Heart right ventricle (tissue), 16 donors: ENCODE results near the gene CDK5. TPM values are rescaled to one million over a fixed set of nuclear protein-coding genes. Genes with fewer than 3 reads are reported as not detected.

Source experiments
- ATAC-seq, 8 donors: fragments of 200-7000 bp; cut with Tn5 transposase; one replicate each; pipeline ENCODE4 v1.9.1; 2020; ENCODE audit warnings: mild to moderate bottlenecking in 8 of 8, moderate library complexity in 8 of 8, moderate number of reproducible peaks in 1 of 8
- DNase-seq, 2 donors: peaks; one replicate each; pipeline ENCODE4 v3.0.0-alpha.2; 2020
- H3K27ac ChIP-seq, 10 donors: fragments of 200-600 bp; sonication (generic) in 2 of 10; one replicate each; pipeline versions ENCODE4 v1.5.0 to v1.8.0; 2020 to 2022; ENCODE audit warnings: mild to moderate bottlenecking in 3 of 10
- H3K27me3 ChIP-seq, 7 donors: fragments of 200-600 bp; one replicate each; pipeline ENCODE4 v1.8.0; 2021 to 2022; ENCODE audit warnings: mild to moderate bottlenecking in 2 of 7
- H3K36me3 ChIP-seq, 9 donors: fragments of 200-600 bp; sonication (generic) in 1 of 9; one replicate each; pipeline versions ENCODE4 v1.5.0 to v1.8.0; 2020 to 2022; ENCODE audit warnings: mild to moderate bottlenecking in 2 of 9
- H3K4me1 ChIP-seq, 9 donors: fragments of 200-600 bp; sonication (generic) in 1 of 9; one replicate each; pipeline versions ENCODE4 v1.5.0 to v1.8.0; 2020 to 2022; ENCODE audit warnings: mild to moderate bottlenecking in 4 of 9
- H3K4me3 ChIP-seq, 10 donors: fragments of 200-600 bp; sonication (generic) in 2 of 10; one replicate each; pipeline versions ENCODE4 v1.5.0 to v1.8.0; 2020 to 2022; ENCODE audit warnings: mild to moderate bottlenecking in 7 of 10, moderate library complexity in 2 of 10
- H3K9me3 ChIP-seq, 11 donors: fragments of 200-600 bp in 10 of 11; sonication (generic) in 2 of 11; one replicate each; pipeline versions ENCODE4 v1.5.0 to v1.8.0; 2013 to 2022; ENCODE audit warnings: mild to moderate bottlenecking in 2 of 11, control low read depth in 1 of 11, moderate library complexity in 1 of 11
- CTCF ChIP-seq, 9 donors: fragments of 200-600 bp; sonication (generic) in 2 of 9; IDR thresholded peaks; one replicate each; pipeline versions ENCODE4 v1.5.0 to v1.8.0; 2021 to 2022; ENCODE audit warnings: antibody characterized with exemption in 9 of 9, mild to moderate bottlenecking in 5 of 9, moderate library complexity in 1 of 9
- WGBS, 2 donors: extraction: QIAGEN DNeasy Blood & Tissue Kit; methylation state at CpG; one replicate each; pipeline ENCODE4 v1.1.7; 2013; ENCODE audit warnings: inconsistent platforms in 1 of 2; 5-methylcytosine and 5-hydroxymethylcytosine counted together
- intact Hi-C, 10 donors: fragments of 100-400 bp; cut with DNase I; formaldehyde crosslinking; loops; one replicate each; pipeline versions ENCODE4 v1.11.1 to v1.14.2; 2022
- polyA plus RNA-seq, 2 donors: library from polyadenylated mRNA; stranded (reverse); fragments of 200-250 nt; gene quantifications; one replicate each; pipeline ENCODE4 v1.2.3, GENCODE V29; 2013
- total RNA-seq, 10 donors: library from RNA; stranded (reverse); fragmentation: NEBNext Ultra II Directional in 3 of 10; extraction: Animal tissue kit (Norgen Biotek cat#: 25700) in 3 of 10; gene quantifications; one replicate each; pipeline versions ENCODE4 v1.2.1 to v1.2.4, GENCODE V29; 2021 to 2023
- donor health status: Arrhythmogenic right ventricular cardiomyopathy.
- donor health status: ischemic (EF 13 %, LVEDD 7.1; RV severe dilation, severe dysfunction).
- donor health status: healthy with polysubstance abuse.
- donor health status: DM: no; HTN: yes; CAD: no.
- donor health status: DM: no; HTN: no; CAD: no.
- donor health status: ischemic (EF 25% LVEDD 6.9; RV normal size, moderate dysfunction).
- donor health status: ischemic (EF 25% LVEDD 5.7; RV mildly dilated, moderate dysfunction).
- donor health status: healthy.
- donor health status: DM: yes; HTN: yes; CAD: no.
- donor health status: Ischemic cardiomyopathy.
- donor health status: ischemic (EF 35%, LVEDD 5.7; RV mildly dilated, moderate dysfunction).
- donor health status: nonischemic (EF 11% LVEDD 7.7; RV severe dilation, severe dysfunction).
- donor health status: DM: yes; HTN: yes; CAD: no.
- donor health status: PGD.
- donor health status: ischemic (EF 29% LVEDD 5.4; RV normal size, mild dysfunction).
- donor health status: nonischemic (EF 23%, LVEDD 6.1; RV moderate dilation, normal function).

Gene CDK5
- total and polyA plus RNA-seq, 12 donors: 5.0 to 11.3 (median 7.6) TPM

DNA sequence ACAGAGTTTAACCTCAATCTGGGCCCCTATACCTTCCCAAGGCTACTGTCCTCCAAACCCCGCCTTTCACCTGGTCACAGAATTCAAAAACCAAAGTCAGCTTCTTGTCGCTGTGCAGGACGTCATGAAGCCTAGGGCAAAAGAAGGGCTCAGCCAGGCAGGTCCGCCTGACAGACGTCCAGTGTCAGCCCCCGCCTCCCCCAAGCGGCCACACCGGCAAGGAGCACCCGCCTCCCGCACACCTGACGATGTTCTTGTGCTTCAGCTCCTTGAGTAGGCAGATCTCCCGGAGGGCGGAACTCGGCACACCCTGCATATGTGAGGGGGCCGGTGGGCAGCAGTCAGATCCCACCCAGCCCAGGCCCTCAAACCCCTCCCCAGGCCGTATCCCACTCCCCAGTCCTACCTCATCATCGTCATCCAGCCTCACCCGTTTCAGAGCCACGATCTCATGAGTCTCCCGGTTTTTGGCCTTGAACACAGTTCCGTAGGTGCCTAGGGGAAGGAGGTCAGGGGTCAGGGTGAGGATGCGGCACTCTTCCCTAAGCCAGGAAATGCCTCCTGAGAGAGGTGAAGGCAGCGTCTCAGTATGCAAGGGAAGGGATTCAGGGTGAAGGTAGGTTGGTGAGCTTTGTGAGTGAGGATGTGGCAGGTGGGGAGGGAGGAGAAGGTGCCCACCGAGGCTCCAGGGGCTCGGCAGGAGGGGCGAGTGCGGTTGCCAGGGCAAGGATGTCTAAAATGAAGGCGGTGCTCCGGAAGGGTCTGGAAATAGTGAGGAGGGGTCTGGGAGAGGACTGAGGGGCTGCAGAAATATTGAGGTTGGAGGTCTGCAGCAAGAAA lies 811 bp downstream of the CDK5 start:
- H3K27me3 ChIP-seq: no peaks in the 10 kb centered on the region
- H3K4me1 ChIP-seq: peaks cover 26 to 42% (median 38%) of the 10 kb centered on the region in 9 donors
- DNase-seq (no peak), ATAC-seq (no peak)
- H3K27ac ChIP-seq: peak overlapping the region in 1 of 10 donors; percentile 98
- no peaks in the 10 kb centered on the region for H3K9me3 ChIP-seq
- H3K4me3 ChIP-seq: peak overlapping the region; percentile 7 to 95 (median 74)
- WGBS, 2 donors: 40 to 41% methylated on average over 29 of the region's 29 CpGs
- intact Hi-C loops: loop anchor here in 2 of 10 donors (2.0 to 10.0 kb wide), 2 partner anchors 26 to 58 kb away; no protein-coding TSS in a partner anchor
- TF ChIP-seq CTCF (IDR thresholded peaks at IDR 0.05): no peak
- H3K36me3 ChIP-seq: peaks cover 0 to 10% (median 0%) of the 10 kb centered on the region in 9 donors

DNA sequence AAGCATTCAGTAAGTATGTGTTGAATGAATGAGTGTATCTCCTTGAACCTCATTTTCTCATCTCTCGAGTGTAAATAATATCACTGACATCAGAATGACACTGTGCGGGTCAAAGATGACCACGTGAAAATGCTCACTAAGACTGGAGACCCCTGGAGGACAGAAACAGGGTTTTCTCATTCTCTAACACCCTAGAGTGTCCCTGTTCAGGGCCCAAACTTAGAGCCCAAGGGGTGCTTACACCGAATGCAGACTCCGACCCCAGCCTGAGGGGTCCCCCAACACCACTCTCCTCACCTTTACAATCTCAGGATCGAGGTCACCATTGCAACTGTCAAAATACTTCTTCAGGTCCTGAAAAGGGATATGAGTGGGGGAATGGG lies 1.4 kb downstream of the CDK5 start:
- no peak overlapping the region for H3K4me3 ChIP-seq
- no peaks in the 10 kb centered on the region for H3K27me3 ChIP-seq
- peaks cover 22 to 40% (median 33%) of the 10 kb centered on the region in 9 donors for H3K4me1 ChIP-seq
- ATAC-seq (no peak), DNase-seq (no peak)
- intact Hi-C loops: loop anchor here in 2 of 10 donors (2.0 to 10.0 kb wide), 2 partner anchors 25 to 59 kb away; no protein-coding TSS in a partner anchor
- H3K27ac ChIP-seq: no peak overlapping the region
- no peak for TF ChIP-seq CTCF (IDR thresholded peaks at IDR 0.05)
- WGBS, 2 donors: 87 to 91% methylated on average over 6 of the region's 6 CpGs
- H3K9me3 ChIP-seq: no peaks in the 10 kb centered on the region
- peaks cover 0 to 7% (median 0%) of the 10 kb centered on the region in 9 donors for H3K36me3 ChIP-seq

- Histone ChIP-seq H3K27ac (no peak overlapping the region), H3K4me1 (peaks cover 14 to 28% (median 23%) of the 10 kb centered on the region in 9 donors), H3K27me3 (peaks cover 0 to 15% (median 0%) of the 10 kb centered on the region in 7 donors), H3K36me3 (peaks cover 0 to 7% (median 0%) of the 10 kb centered on the region in 9 donors), H3K9me3 (no peaks in the 10 kb centered on the region), H3K4me3 (no peak overlapping the region)
- intact Hi-C loops: loop anchor here in 1 of 10 donors (10.0 kb wide), 1 partner anchor 61 kb away; no protein-coding TSS in a partner anchor
- no peak for TF ChIP-seq CTCF (IDR thresholded peaks at IDR 0.05)
- ATAC-seq: no peak
- WGBS, 2 donors: 84 to 98% methylated on average over 8 of the region's 8 CpGs
- DNase-seq: no peak
Measured at GRCh38 chr7:151053751-151054150, 3.9 kb downstream of the CDK5 start.

DNA sequence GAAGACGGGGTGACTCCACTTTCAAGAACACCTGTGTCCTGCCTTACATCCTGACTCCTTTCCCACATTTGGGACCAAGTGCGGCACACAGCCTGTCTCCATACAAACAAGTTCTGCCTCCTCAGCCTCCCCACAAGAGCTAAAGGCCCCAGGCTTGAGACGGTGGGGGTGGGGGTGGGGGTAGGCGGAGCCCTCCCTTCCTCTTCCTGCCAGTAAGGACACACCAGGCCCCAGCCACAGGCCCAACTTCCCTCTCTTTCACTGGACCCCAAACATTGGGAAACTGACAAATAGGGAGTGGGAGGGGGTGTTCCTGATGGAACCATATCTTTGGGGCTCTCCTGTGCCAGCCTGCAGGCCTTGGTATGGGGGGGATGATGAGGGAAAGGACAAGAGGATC lies 4.6 kb downstream of the CDK5 start:
- peaks cover 0 to 7% (median 0%) of the 10 kb centered on the region in 9 donors for H3K36me3 ChIP-seq
- DNase-seq: no peak
- ATAC-seq: no peak
- TF ChIP-seq CTCF (IDR thresholded peaks at IDR 0.05): no peak
- peaks cover 10 to 22% (median 18%) of the 10 kb centered on the region in 9 donors for H3K4me1 ChIP-seq
- 75 to 82% methylated on average over 4 of the region's 4 CpGs for WGBS, 2 donors
- peaks cover 0 to 15% (median 0%) of the 10 kb centered on the region in 7 donors for H3K27me3 ChIP-seq
- intact Hi-C loops: loop anchor here in 1 of 10 donors (10.0 kb wide), 1 partner anchor 62 kb away; no protein-coding TSS in a partner anchor
- no peak overlapping the region for H3K4me3 ChIP-seq
- H3K9me3 ChIP-seq: no peaks in the 10 kb centered on the region
- no peak overlapping the region for H3K27ac ChIP-seq
